Mesendoderm (in vitro differentiated cells): Measurements from ENCODE around the gene ERO1B.
"Not testable (repeated sequence)": the region's sequence is repeated elsewhere in the genome, so short reads cannot be mapped to it uniquely, and the experiment has no call there.

Experiments
- DNase-seq: peaks from one replicate; pipeline ENCODE4 v3.0.0; 2013
- H2AK5ac ChIP-seq: 2 replicates; pipeline ENCODE4 v1.6.1; 2013; ENCODE audit warnings: low read length, inconsistent platforms
- H2BK120ac ChIP-seq: 2 replicates; pipeline ENCODE4 v1.6.1; 2013; ENCODE audit warnings: low read depth, mild to moderate bottlenecking, low read length, moderate library complexity, mixed read lengths
- H2BK15ac ChIP-seq: replicated peaks from 2 replicates; pipeline ENCODE4 v1.6.1; 2013; ENCODE audit warnings: low read depth, mild to moderate bottlenecking, moderate library complexity
- H2BK5ac ChIP-seq: 2 replicates; pipeline ENCODE4 v1.6.1; 2013; ENCODE audit warnings: low read length, inconsistent platforms
- H3K18ac ChIP-seq: 2 replicates; pipeline ENCODE4 v1.6.1; 2013; ENCODE audit warnings: mild to moderate bottlenecking, low read length, mixed read lengths
- H3K23ac ChIP-seq: one replicate; pipeline ENCODE4 v1.6.1; 2013; ENCODE audit warnings: low read length
- H3K27ac ChIP-seq: 2 replicates; pipeline ENCODE4 v1.5.1; 2013; ENCODE audit warnings: low read depth, mild to moderate bottlenecking, inconsistent platforms, low read length, moderate library complexity
- H3K27me3 ChIP-seq: 2 replicates; pipeline ENCODE4 v1.6.1; 2013; ENCODE audit warnings: low read length, control low read depth, mild to moderate bottlenecking, inconsistent platforms; ENCODE audit not compliant: insufficient read depth, poor library complexity
- H3K36me3 ChIP-seq: 2 replicates; pipeline ENCODE4 v1.6.1; 2013; ENCODE audit warnings: low read length, inconsistent platforms; ENCODE audit not compliant: control insufficient read depth, insufficient read depth
- H3K4ac ChIP-seq: one replicate; pipeline ENCODE4 v1.6.1; 2013; ENCODE audit warnings: low read depth, mild to moderate bottlenecking, low read length, moderate library complexity
- H3K4me1 ChIP-seq: 2 replicates; pipeline ENCODE4 v1.6.1; 2013; ENCODE audit warnings: low read depth, low read length, inconsistent platforms; ENCODE audit not compliant: control insufficient read depth
- H3K4me2 ChIP-seq: 2 replicates; pipeline ENCODE4 v1.6.1; 2013; ENCODE audit warnings: low read length
- H3K4me3 ChIP-seq: 2 replicates; pipeline ENCODE4 v1.5.1; 2013; ENCODE audit warnings: mild to moderate bottlenecking, low read length
- H3K56ac ChIP-seq: one replicate; pipeline ENCODE4 v1.6.1; 2013; ENCODE audit warnings: low read length
- H3K79me1 ChIP-seq: 2 replicates; pipeline ENCODE4 v1.6.1; 2013; ENCODE audit warnings: low read length, inconsistent platforms
- H3K79me2 ChIP-seq: 2 replicates; pipeline ENCODE4 v1.6.1; 2013; ENCODE audit warnings: mild to moderate bottlenecking, low read length; ENCODE audit not compliant: control insufficient read depth, insufficient read depth
- H3K9ac ChIP-seq: 2 replicates; pipeline ENCODE4 v1.6.1; 2013; ENCODE audit warnings: low read length, inconsistent platforms
- H4K5ac ChIP-seq: one replicate; pipeline ENCODE4 v1.6.1; 2013; ENCODE audit warnings: low read length
- H4K8ac ChIP-seq: one replicate; pipeline ENCODE4 v1.6.1; 2013; ENCODE audit warnings: low read depth, mild to moderate bottlenecking, control low read depth, low read length, moderate library complexity
- WGBS: extraction: QIAGEN DNeasy Blood & Tissue Kit; methylation state at CpG from one replicate; pipeline ENCODE4 v1.1.7; 2013; ENCODE audit warnings: low lambda C conversion rate, missing lambda C conversion rate; ENCODE audit not compliant: insufficient coverage; ENCODE audit errors: extremely low coverage; 5-methylcytosine and 5-hydroxymethylcytosine counted together

ERO1B gene

GRCh38 chr1:236315092-236315491 lies 33.3 kb upstream of the ERO1B start:
- H2BK15ac ChIP-seq, result no peak overlapping the region
- H4K8ac ChIP-seq, result no peak overlapping the region
- H3K79me1 ChIP-seq, result no peaks in the 10 kb centered on the region
- no peak overlapping the region for H3K4me3 ChIP-seq
- no CpG with 5 or more reads among the region's 10 CpGs for WGBS
- H3K4ac ChIP-seq, result no peak overlapping the region
- no peak overlapping the region for H3K4me2 ChIP-seq
- H2BK120ac ChIP-seq, result no peak overlapping the region
- H3K27ac ChIP-seq, result no peak overlapping the region
- H3K23ac ChIP-seq, result no peak overlapping the region
- no peak overlapping the region for H2AK5ac ChIP-seq
- H3K4me1 ChIP-seq, result no peaks in the 10 kb centered on the region
- H3K18ac ChIP-seq, result no peak overlapping the region
- DNase-seq, result no peak
- no peaks in the 10 kb centered on the region for H3K79me2 ChIP-seq
- H3K36me3 ChIP-seq, result no peaks in the 10 kb centered on the region
- no peak overlapping the region for H3K56ac ChIP-seq
- no peak overlapping the region for H3K9ac ChIP-seq
- no peak overlapping the region for H2BK5ac ChIP-seq
- H3K27me3 ChIP-seq, result no peaks in the 10 kb centered on the region
- no peak overlapping the region for H4K5ac ChIP-seq

GRCh38 chr1:236314050-236314449 lies 32.3 kb upstream of the ERO1B start:
- H3K9ac ChIP-seq, H3K4me1 ChIP-seq, H4K8ac ChIP-seq, H2BK120ac ChIP-seq, H3K79me2 ChIP-seq, H2BK15ac ChIP-seq, H3K18ac ChIP-seq, H3K23ac ChIP-seq, H3K79me1 ChIP-seq, H3K4ac ChIP-seq, H2AK5ac ChIP-seq, H3K4me2 ChIP-seq, H3K27me3 ChIP-seq, H3K4me3 ChIP-seq, DNase-seq, H3K27ac ChIP-seq, H3K36me3 ChIP-seq, H3K56ac ChIP-seq, H4K5ac ChIP-seq, H2BK5ac ChIP-seq: not testable (repeated sequence)
- WGBS, result no CpG with 5 or more reads among the region's 5 CpGs

DNA sequence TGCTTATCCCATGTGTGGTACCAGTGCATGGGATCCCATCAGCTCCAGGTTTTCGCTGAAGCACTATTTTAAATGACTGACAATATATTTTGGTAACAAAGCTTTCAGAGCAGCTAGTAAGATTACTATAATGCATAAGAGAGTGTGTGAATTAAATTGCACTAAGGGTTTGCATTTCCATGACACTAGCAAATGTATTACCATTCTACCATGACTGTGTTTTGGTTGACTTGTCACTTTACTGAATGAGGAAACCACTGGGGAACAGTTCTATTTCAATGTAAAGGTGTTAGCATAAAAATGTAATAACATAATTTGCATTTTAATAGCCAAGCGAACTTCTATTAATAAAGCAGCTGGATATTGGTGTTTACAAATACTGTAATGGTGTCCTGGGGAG lies 31.7 kb upstream of the ERO1B start:
- no peaks in the 10 kb centered on the region for H3K4me1 ChIP-seq
- no peak overlapping the region for H3K4ac ChIP-seq
- H4K8ac ChIP-seq, result no peak overlapping the region
- H3K23ac ChIP-seq, result no peak overlapping the region
- H2AK5ac ChIP-seq, result no peak overlapping the region
- H2BK15ac ChIP-seq, result no peak overlapping the region
- H3K36me3 ChIP-seq, result no peaks in the 10 kb centered on the region
- H2BK5ac ChIP-seq, result no peak overlapping the region
- no peak overlapping the region for H4K5ac ChIP-seq
- no peak overlapping the region for H2BK120ac ChIP-seq
- WGBS, result no CpG with 5 or more reads among the region's 2 CpGs
- H3K56ac ChIP-seq, result no peak overlapping the region
- no peaks in the 10 kb centered on the region for H3K27me3 ChIP-seq
- no peak overlapping the region for H3K4me3 ChIP-seq
- DNase-seq, result no peak
- no peak overlapping the region for H3K4me2 ChIP-seq
- no peak overlapping the region for H3K9ac ChIP-seq
- H3K79me1 ChIP-seq, result no peaks in the 10 kb centered on the region
- no peaks in the 10 kb centered on the region for H3K79me2 ChIP-seq
- H3K18ac ChIP-seq, result no peak overlapping the region
- H3K27ac ChIP-seq, result no peak overlapping the region

- H3K4me3 ChIP-seq, result no peak overlapping the region
- H3K9ac ChIP-seq, result no peak overlapping the region
- no peak overlapping the region for H3K56ac ChIP-seq
- no peaks in the 10 kb centered on the region for H3K27me3 ChIP-seq
- no peak overlapping the region for H2BK120ac ChIP-seq
- no peaks in the 10 kb centered on the region for H3K79me2 ChIP-seq
- WGBS, result no CpG with 5 or more reads among the region's 4 CpGs
- H3K18ac ChIP-seq, result no peak overlapping the region
- no peaks in the 10 kb centered on the region for H3K79me1 ChIP-seq
- H4K5ac ChIP-seq, result no peak overlapping the region
- no peak overlapping the region for H3K27ac ChIP-seq
- H3K4me1 ChIP-seq, result no peaks in the 10 kb centered on the region
- H2BK15ac ChIP-seq, result no peak overlapping the region
- no peak overlapping the region for H3K4ac ChIP-seq
- H3K23ac ChIP-seq, result no peak overlapping the region
- H3K36me3 ChIP-seq, result no peaks in the 10 kb centered on the region
- H4K8ac ChIP-seq, result no peak overlapping the region
- H2AK5ac ChIP-seq, result no peak overlapping the region
- H3K4me2 ChIP-seq, result no peak overlapping the region
- DNase-seq, result no peak
- no peak overlapping the region for H2BK5ac ChIP-seq
Measured at GRCh38 chr1:236311040-236311439, 29.3 kb upstream of the ERO1B start.

DNA sequence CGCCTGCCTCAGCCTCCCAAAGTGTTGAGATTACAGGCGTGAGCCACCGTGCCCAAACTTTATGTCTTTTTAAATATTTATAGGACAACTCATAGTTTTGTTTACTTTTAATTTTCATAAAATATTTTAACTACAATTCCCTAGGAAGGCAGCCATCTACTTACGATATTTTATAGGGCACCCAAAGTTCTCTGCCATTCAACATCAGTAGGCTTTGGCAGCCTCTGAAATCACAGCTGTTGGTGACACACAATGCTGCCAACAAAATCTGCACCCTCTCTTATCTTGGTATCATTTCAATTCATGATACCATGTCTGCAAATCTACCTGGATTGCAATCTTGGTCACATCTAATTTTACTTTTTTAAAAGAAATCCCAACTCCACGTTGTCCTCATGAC lies 27.1 kb upstream of the ERO1B start:
- Histone ChIP-seq H3K4me1 (no peaks in the 10 kb centered on the region), H4K8ac (no peak overlapping the region), H3K56ac (no peak overlapping the region), H3K79me1 (no peaks in the 10 kb centered on the region), H3K18ac (no peak overlapping the region), H3K4me2 (no peak overlapping the region), H3K27ac (no peak overlapping the region), H4K5ac (no peak overlapping the region), H3K4me3 (no peak overlapping the region), H3K36me3 (no peaks in the 10 kb centered on the region), H3K4ac (no peak overlapping the region), H3K27me3 (no peaks in the 10 kb centered on the region), H2BK15ac (no peak overlapping the region), H2AK5ac (no peak overlapping the region), H3K9ac (no peak overlapping the region), H2BK120ac (no peak overlapping the region), H2BK5ac (no peak overlapping the region), H3K23ac (no peak overlapping the region), H3K79me2 (no peaks in the 10 kb centered on the region)
- no peak for DNase-seq
- WGBS, result no CpG with 5 or more reads among the region's 5 CpGs

GRCh38 chr1:236307435-236307834 lies 25.7 kb upstream of the ERO1B start:
- H3K9ac ChIP-seq, result no peak overlapping the region
- H3K79me1 ChIP-seq, result no peaks in the 10 kb centered on the region
- H3K4me2 ChIP-seq, result no peak overlapping the region
- H3K27me3 ChIP-seq, result no peaks in the 10 kb centered on the region
- no peak overlapping the region for H2BK120ac ChIP-seq
- no peaks in the 10 kb centered on the region for H3K4me1 ChIP-seq
- H3K36me3 ChIP-seq, result no peaks in the 10 kb centered on the region
- no peak overlapping the region for H3K4me3 ChIP-seq
- H2BK5ac ChIP-seq, result no peak overlapping the region
- no peaks in the 10 kb centered on the region for H3K79me2 ChIP-seq
- no peak overlapping the region for H3K56ac ChIP-seq
- no peak for DNase-seq
- WGBS, result no CpG with 5 or more reads among the region's 6 CpGs
- no peak overlapping the region for H2BK15ac ChIP-seq
- no peak overlapping the region for H3K27ac ChIP-seq
- H3K23ac ChIP-seq, result no peak overlapping the region
- H2AK5ac ChIP-seq, result no peak overlapping the region
- H3K18ac ChIP-seq, result no peak overlapping the region
- H4K5ac ChIP-seq, result no peak overlapping the region
- H3K4ac ChIP-seq, result no peak overlapping the region
- H4K8ac ChIP-seq, result no peak overlapping the region
